H54 (cell line): ENCODE measurements around the gene MTTP.

ENCODE experiments used
- DNase-seq: peaks from one replicate; pipeline ENCODE4 v3.0.0; 2011; ENCODE audit warnings: low spot score, mixed read lengths; ENCODE audit not compliant: insufficient read length
- FAIRE-seq: peaks from 3 replicates; lab custom pipeline; 2011; peaks lifted over from hg19 to GRCh38; lab: Jason Lieb, UNC
- POLR2A ChIP-seq: IDR thresholded peaks from 2 replicates; pipeline ENCODE4 v1.6.1; 2011; ENCODE audit warnings: low read depth, mild to moderate bottlenecking, low read length

MTTP gene

GRCh38 chr4:99573735-99574368 lies 772 bp upstream of the MTTP start:
- TF ChIP-seq POLR2A: no peak
- DNase-seq: no peak
- FAIRE-seq: no peak

- TF ChIP-seq POLR2A: no peak
- DNase-seq (no peak), FAIRE-seq (no peak)
Observed at GRCh38 chr4:99578714-99579113, 4.1 kb downstream of the MTTP start.

- FAIRE-seq (no peak), DNase-seq (no peak)
- TF ChIP-seq POLR2A: no peak
Observed at GRCh38 chr4:99585516-99585915, 10.9 kb downstream of the MTTP start.

- TF ChIP-seq POLR2A: no peak
- DNase-seq (no peak), FAIRE-seq (no peak)
Observed at GRCh38 chr4:99586322-99586721, 11.7 kb downstream of the MTTP start.

- FAIRE-seq (no peak), DNase-seq (no peak)
Observed at GRCh38 chr4:99586797-99587196, 12.2 kb downstream of the MTTP start.

GRCh38 chr4:99587309-99587708 lies 12.7 kb downstream of the MTTP start:
- no peak for TF ChIP-seq POLR2A
- DNase-seq (no peak), FAIRE-seq (no peak)

More at GRCh38 chr4:99586797-99587196, 12.2 kb downstream of the MTTP start:
- no peak for TF ChIP-seq POLR2A

- TF ChIP-seq POLR2A: no peak
Observed at GRCh38 chr4:99587803-99588202, 13.2 kb downstream of the MTTP start.

GRCh38 chr4:99591757-99592156 lies 17.1 kb downstream of the MTTP start:
- DNase-seq (no peak), FAIRE-seq (no peak)
- TF ChIP-seq POLR2A: no peak

More at GRCh38 chr4:99587803-99588202, 13.2 kb downstream of the MTTP start:
- no peak for DNase-seq
- FAIRE-seq: no peak

GRCh38 chr4:99593781-99594641 lies 19.4 kb downstream of the MTTP start:
- DNase-seq (no peak), FAIRE-seq (no peak)
- no peak for TF ChIP-seq POLR2A

- DNase-seq (no peak), FAIRE-seq (no peak)
- TF ChIP-seq POLR2A: no peak
Observed at GRCh38 chr4:99594818-99595217, 20.2 kb downstream of the MTTP start.

- no peak for TF ChIP-seq POLR2A
- no peak for FAIRE-seq
- no peak for DNase-seq
Observed at GRCh38 chr4:99606716-99607115, 32.1 kb downstream of the MTTP start.

- no peak for TF ChIP-seq POLR2A
- FAIRE-seq: no peak
- DNase-seq: no peak
Observed at GRCh38 chr4:99608417-99608816, 33.8 kb downstream of the MTTP start.

- no peak for FAIRE-seq
- no peak for TF ChIP-seq POLR2A
- DNase-seq: no peak
Observed at GRCh38 chr4:99610605-99611175, 36.1 kb downstream of the MTTP start.

GRCh38 chr4:99612281-99612680 lies 37.7 kb downstream of the MTTP start:
- FAIRE-seq (no peak), DNase-seq (no peak)
- no peak for TF ChIP-seq POLR2A
